RWPE2 (cell line): ENCODE data around the gene MINDY4.
A peak's percentile ranks its signal among the peaks of the same experiment; 100 is the strongest.

Source experiments
- ATAC-seq: fragments of 200-7000 bp; cut with Tn5 transposase; 3 replicates; pipeline ENCODE4 v1.9.1; 2021; ENCODE audit warnings: low read depth
- DNase-seq: peaks from one replicate; pipeline ENCODE4 v3.0.0-alpha.2; 2020; ENCODE audit warnings: low spot score
- H3K27ac ChIP-seq: fragments of 450-650 bp; 2 replicates; pipeline ENCODE4 v1.5.1; 2017; ENCODE audit warnings: mild to moderate bottlenecking; ENCODE audit not compliant: poor library complexity, severe bottlenecking
- H3K27me3 ChIP-seq: fragments of 250-450 bp; sonication (Bioruptor Pico); 2 replicates; pipeline ENCODE4 v1.5.1; 2021; ENCODE audit warnings: mild to moderate bottlenecking, moderate library complexity; ENCODE audit not compliant: insufficient read depth, poor library complexity, severe bottlenecking
- H3K36me3 ChIP-seq: fragments of 250-450 bp; sonication (Bioruptor Pico); 2 replicates; pipeline ENCODE4 v1.5.1; 2020; ENCODE audit warnings: low read depth, mild to moderate bottlenecking, moderate library complexity
- H3K4me1 ChIP-seq: fragments of 250-450 bp; sonication (Bioruptor Pico); 2 replicates; pipeline ENCODE4 v1.5.1; 2021; ENCODE audit warnings: mild to moderate bottlenecking, moderate library complexity; ENCODE audit not compliant: insufficient read depth, poor library complexity, severe bottlenecking
- H3K4me3 ChIP-seq: fragments of 250-450 bp; sonication (Bioruptor Pico); 2 replicates; pipeline ENCODE4 v1.5.1; 2021; ENCODE audit warnings: mild to moderate bottlenecking, moderate library complexity; ENCODE audit not compliant: severe bottlenecking
- H3K9me3 ChIP-seq: fragments of 250-450 bp; sonication (Bioruptor Pico); 2 replicates; pipeline ENCODE4 v1.5.1; 2021; ENCODE audit warnings: mild to moderate bottlenecking, moderate library complexity; ENCODE audit not compliant: severe bottlenecking
- TF ChIP-seq, protein P1 (sequence below): fragments of 450-650 bp; IDR thresholded peaks from one replicate; pipeline ENCODE4 v1.5.1; 2017; ENCODE audit warnings: mild to moderate bottlenecking, moderate library complexity; ENCODE audit not compliant: poor library complexity, severe bottlenecking

MINDY4 gene

DNA sequence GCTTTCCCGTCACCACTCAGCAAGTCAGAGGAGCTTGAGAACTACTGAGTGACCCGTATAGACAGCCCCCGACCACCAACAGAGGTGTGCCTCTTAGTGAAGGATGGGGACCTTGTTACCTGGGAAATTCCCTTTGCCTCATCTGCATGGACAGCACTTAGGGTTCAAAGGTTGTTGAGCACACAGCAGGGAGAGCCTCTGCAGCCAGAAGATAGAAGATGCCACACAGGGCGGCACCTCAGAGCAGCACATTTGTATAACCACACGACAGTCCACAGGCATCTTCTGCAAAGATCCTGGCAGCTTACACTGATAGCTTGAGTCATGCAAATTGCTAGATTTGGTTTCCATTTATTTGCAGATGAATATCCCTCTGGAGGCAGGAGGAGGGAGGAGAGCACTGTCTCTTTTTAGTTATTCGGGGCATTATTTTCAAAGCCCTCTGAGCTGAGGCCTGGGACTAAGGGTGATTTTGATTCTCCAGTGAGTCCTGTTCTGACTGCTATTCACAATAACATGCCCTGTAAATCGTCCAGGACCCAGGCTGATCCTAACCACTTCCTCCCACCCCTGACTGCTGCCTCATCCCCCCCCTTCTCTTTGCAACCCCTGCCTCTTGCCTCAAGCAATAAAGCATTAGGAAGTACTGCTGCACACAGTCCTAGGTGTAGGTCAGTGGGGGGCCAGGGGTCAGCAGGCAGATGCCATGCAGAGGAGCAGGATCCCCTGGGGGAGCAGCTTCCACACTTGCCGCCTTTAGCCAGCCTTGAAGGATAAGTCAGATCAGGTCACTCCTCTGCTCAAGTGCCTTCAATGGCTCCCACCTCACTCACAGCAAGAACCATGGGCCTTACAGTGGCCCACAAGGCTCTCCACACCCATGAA is 43.9 kb upstream of the MINDY4 start:
- Histone ChIP-seq H3K4me1 (no peaks in the 10 kb centered on the region), H3K4me3 (no peak overlapping the region), H3K27ac (no peak overlapping the region), H3K36me3 (no peaks in the 10 kb centered on the region), H3K27me3 (peaks cover 18% of the 10 kb centered on the region), H3K9me3 (no peaks in the 10 kb centered on the region)
- ATAC-seq: peak; percentile 33; the same call in 1 of the 3 replicates
- no peak for DNase-seq
- TF ChIP-seq, protein P1, sequence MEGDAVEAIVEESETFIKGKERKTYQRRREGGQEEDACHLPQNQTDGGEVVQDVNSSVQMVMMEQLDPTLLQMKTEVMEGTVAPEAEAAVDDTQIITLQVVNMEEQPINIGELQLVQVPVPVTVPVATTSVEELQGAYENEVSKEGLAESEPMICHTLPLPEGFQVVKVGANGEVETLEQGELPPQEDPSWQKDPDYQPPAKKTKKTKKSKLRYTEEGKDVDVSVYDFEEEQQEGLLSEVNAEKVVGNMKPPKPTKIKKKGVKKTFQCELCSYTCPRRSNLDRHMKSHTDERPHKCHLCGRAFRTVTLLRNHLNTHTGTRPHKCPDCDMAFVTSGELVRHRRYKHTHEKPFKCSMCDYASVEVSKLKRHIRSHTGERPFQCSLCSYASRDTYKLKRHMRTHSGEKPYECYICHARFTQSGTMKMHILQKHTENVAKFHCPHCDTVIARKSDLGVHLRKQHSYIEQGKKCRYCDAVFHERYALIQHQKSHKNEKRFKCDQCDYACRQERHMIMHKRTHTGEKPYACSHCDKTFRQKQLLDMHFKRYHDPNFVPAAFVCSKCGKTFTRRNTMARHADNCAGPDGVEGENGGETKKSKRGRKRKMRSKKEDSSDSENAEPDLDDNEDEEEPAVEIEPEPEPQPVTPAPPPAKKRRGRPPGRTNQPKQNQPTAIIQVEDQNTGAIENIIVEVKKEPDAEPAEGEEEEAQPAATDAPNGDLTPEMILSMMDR: no peak

DNA sequence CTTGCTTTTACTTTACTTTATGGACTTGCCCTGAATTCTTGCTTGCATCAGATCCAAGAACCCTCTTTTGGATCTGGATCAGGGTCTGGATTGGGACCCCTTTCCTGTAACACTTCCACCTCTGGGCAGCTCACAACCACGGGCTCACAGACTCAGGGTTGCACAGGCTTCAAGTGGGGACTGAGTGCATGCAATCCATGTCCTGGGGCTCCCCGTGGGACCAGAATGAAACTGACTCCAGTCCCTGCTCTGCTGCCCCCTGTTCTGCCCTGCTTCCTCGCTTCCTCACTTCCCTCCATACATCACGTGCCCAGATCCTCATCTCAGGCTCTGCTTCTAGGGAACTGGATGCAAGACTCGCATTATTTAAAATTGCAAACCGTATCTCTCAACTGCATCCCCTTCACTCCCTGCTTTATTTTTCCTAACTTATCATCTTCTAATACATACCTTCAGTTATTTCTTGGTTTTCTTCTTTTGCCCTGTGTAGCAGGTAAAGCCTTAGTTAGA is 42.6 kb upstream of the MINDY4 start:
- Histone ChIP-seq H3K4me3 (no peak overlapping the region), H3K36me3 (no peaks in the 10 kb centered on the region), H3K27me3 (peaks cover 18% of the 10 kb centered on the region), H3K9me3 (no peaks in the 10 kb centered on the region), H3K4me1 (no peaks in the 10 kb centered on the region), H3K27ac (no peak overlapping the region)
- TF ChIP-seq, protein P1: no peak
- DNase-seq: no peak
- no peak for ATAC-seq

DNA sequence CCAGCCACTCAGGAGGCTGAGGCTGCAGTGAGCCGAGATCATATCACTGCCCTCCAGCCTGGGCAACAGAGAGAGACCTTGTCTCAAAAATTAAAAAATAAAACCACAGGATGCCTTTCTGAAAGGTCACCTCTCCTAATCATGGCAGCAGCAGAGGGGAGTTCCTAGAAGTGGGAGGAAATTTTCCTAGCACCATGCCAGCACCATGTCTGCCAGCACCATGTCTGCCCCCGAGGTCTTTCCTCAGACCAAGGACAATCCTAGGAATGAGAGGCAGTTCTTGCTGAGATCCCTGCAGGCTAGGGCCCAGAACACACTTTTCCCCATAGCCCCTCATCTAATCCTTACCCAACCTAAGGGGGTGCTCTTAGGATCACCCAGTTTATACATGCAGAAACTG is 41.6 kb upstream of the MINDY4 start:
- TF ChIP-seq, protein P1: no peak
- H3K36me3 ChIP-seq: no peaks in the 10 kb centered on the region
- no peak overlapping the region for H3K27ac ChIP-seq
- H3K9me3 ChIP-seq: no peaks in the 10 kb centered on the region
- no peaks in the 10 kb centered on the region for H3K4me1 ChIP-seq
- DNase-seq (no peak), ATAC-seq (no peak)
- peaks cover 13% of the 10 kb centered on the region for H3K27me3 ChIP-seq
- H3K4me3 ChIP-seq: no peak overlapping the region

DNA sequence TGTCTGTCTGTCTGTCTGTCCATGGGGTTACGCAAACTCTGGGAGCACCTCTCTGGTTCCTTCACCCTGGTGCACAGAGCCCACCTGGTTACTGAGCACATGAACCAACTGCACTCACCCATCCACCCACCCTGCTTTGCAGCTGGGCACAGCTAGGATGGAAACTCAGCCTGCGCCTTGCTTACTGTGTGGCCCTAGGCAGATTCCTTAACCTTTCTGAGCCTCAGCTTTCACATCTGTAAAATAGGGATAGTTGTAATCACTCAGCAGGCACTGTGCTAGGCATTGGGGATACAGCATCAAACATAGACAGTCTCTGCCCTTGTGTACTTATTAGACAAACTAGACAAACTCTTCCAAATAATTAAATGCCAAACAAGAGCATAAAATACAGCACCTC is 41.1 kb upstream of the MINDY4 start:
- Histone ChIP-seq H3K27me3 (peaks cover 9% of the 10 kb centered on the region), H3K4me1 (no peaks in the 10 kb centered on the region), H3K27ac (no peak overlapping the region), H3K4me3 (no peak overlapping the region), H3K36me3 (no peaks in the 10 kb centered on the region), H3K9me3 (no peaks in the 10 kb centered on the region)
- TF ChIP-seq, protein P1: no peak
- DNase-seq: no peak
- no peak for ATAC-seq

DNA sequence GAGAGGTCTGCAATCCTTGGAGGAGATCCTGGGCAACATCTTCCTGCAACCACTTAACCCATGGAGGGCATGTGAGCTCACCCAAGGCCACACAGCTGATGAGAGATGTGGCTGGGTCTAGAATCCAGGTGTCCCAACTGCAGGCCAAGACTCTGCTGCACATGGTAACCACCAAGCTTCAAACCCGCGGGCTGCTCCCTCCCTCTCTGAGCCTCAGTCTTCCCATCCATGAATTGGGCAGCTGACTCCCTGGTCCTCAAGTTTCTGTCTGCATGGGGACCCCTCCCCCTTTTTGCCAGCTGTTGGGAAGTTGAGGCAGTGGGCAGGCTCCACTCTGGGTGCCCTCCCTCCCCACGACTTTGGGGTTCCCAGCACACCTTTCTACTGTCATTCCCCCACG is 40.2 kb upstream of the MINDY4 start:
- no peaks in the 10 kb centered on the region for H3K4me1 ChIP-seq
- DNase-seq (no peak), ATAC-seq (no peak)
- no peak overlapping the region for H3K27ac ChIP-seq
- no peaks in the 10 kb centered on the region for H3K36me3 ChIP-seq
- no peaks in the 10 kb centered on the region for H3K9me3 ChIP-seq
- TF ChIP-seq, protein P1: no peak
- H3K4me3 ChIP-seq: no peak overlapping the region
- peaks cover 4% of the 10 kb centered on the region for H3K27me3 ChIP-seq
